NCI-H446 (cell line): ENCODE data around the gene MANEAL.
"Not testable (repeated sequence)": the region's sequence is repeated elsewhere in the genome, so short reads cannot be mapped to it uniquely, and the experiment has no call there.

ENCODE experiments used
- DNase-seq, 2 experiments: peaks; one replicate each; lab custom pipeline; 2025; lab: John Stamatoyannopoulos, UW

MANEAL gene, protein sequence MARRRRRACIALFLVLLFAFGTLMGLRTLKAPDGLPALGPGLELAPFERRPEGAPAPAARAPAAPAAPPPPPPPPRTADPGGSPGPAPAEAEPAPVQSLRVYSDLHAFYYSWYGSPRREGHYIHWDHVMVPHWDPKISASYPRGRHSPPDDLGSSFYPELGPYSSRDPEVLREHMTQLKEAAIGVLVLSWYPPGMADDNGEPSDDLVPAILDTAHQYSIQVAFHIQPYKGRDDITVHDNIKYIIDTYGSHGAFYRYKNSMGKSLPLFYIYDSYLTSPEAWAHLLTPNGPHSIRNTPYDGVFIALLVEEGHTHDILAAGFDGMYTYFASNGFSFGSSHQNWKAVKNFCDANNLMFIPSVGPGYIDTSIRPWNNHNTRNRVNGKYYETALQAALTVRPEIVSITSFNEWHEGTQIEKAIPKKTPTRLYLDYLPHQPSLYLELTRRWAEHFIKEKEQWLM

GRCh38 chr1:37793773-37794371 is at the start of gene MANEAL:
Gene MANEAL, plus strand, starts transcription at chr1:37793847. Its CDS starts 336 bp downstream, at chr1:37794183.
- peak in 1 of 2 experiments; percentile 72 for DNase-seq

GRCh38 chr1:37746806-37747205 is 46.8 kb upstream of the MANEAL start:
- DNase-seq: no peak

- no peak for DNase-seq
Observed at GRCh38 chr1:37748565-37748964, 45.1 kb upstream of the MANEAL start.

DNA sequence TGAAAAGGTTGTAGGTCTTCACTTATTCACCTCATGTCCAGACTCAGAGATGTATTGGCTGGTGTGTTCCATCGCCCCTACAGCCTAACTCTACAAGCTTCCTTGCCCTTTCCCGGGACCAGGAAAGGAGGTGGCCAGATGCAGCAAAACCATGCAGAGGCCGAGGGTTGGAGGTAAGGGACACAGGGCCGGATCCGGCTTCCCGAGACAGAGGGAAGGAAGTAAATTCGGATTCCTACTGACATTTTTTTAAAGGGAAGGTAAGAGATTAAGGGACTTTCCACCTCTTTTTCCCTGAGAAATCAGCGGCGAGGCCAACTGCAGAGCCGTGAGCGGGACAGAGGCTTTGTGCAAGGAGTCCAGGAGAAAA is 41.4 kb upstream of the MANEAL start:
- DNase-seq: no peak

- peak; percentile 2 to 62 for DNase-seq
Observed at GRCh38 chr1:37752583-37753471, 40.8 kb upstream of the MANEAL start.

GRCh38 chr1:37753473-37754321 is 40.0 kb upstream of the MANEAL start:
- no peak for DNase-seq

DNA sequence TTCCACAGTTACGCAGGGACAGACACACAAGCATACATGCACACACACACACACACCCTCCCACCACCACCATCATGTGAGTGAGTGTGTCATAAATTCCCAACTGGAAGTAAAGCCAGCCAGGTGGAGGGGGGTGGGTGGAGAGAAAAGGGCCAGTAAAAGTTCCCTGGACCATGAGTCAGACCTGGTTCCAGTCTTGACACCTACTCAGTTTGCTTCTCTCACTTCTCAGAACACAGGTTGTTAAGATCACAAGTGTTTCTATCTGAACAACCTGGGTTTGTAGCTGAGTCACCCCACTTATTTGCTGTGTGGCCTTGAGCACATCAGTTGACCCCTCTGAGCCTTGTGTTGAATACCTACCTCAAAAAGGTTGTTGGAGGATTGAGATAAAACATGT is 38.4 kb upstream of the MANEAL start:
- no peak for DNase-seq

GRCh38 chr1:37755951-37756560 is 37.6 kb upstream of the MANEAL start:
- no peak for DNase-seq

GRCh38 chr1:37759451-37759850 is 34.2 kb upstream of the MANEAL start:
- no peak for DNase-seq

GRCh38 chr1:37761416-37762095 is 32.1 kb upstream of the MANEAL start:
- DNase-seq: no peak

DNA sequence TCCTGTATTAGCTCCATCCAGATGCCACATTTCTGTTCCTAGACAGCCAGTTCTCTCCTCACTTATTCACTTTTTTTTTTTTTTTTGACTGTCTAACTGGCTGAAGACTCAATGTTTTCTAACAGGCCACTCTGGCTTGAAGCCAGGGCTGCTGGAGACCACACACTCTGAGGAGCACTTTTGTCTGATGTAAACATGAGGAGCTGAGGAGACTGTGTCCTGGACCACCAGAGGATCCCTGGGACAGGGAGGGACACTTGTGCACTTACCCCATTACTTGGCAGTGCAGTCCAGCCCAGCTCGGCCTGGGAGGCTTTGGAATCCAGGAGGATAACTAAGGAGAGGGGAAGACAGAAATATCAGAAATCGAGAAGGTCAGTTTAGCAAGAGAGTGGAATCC is 31.1 kb upstream of the MANEAL start:
- no peak for DNase-seq

DNA sequence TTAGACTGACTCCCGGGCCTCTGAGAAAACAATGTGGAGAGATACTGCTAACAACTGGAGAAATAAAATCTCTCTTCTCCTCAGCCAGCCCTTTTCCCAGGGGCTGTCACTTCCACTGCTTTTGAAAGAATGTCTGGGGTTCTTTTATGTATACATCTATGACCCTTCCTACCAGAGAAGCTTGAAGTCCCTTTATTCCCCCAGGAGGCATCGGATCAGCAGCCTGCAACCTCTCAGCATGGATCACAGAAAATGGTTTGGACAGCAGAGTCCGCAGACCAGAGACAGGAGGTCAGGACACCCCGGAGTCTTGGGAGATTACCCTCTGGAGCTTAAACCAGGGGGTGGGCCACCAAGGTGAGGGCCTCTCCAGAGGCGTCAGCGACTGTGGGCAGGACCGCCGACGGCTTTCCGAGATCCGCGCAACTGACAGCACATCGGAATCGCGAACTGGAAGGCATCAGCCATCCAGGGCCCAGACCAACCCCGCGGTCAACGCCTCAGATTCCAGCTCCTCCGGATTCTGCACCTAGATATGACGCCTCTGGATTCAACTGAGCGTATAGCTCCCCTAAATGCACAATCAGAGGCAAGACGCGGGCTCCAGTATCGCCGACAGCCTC is 29.7 kb upstream of the MANEAL start:
- DNase-seq: no peak

DNA sequence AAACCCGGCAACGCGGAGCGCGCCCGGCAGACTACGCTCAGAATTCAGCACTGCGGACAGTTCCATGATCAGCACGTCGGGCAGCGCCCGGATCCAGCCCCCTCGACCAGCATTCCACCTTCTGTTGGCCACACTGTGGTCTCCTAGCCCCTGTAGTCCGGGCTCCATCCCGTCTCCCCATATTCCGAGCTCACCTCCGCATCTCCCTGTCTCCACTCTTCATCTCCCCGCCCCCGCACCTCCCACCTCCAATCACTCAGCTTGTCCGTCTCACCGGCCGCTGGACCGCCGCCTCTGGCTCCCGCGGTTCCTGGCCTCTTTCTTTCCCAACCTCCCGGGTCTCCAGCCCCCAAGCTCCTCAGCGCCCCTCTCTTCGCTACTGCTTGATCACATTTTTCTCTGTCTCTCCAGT is 29.2 kb upstream of the MANEAL start:
- DNase-seq: no peak

DNA sequence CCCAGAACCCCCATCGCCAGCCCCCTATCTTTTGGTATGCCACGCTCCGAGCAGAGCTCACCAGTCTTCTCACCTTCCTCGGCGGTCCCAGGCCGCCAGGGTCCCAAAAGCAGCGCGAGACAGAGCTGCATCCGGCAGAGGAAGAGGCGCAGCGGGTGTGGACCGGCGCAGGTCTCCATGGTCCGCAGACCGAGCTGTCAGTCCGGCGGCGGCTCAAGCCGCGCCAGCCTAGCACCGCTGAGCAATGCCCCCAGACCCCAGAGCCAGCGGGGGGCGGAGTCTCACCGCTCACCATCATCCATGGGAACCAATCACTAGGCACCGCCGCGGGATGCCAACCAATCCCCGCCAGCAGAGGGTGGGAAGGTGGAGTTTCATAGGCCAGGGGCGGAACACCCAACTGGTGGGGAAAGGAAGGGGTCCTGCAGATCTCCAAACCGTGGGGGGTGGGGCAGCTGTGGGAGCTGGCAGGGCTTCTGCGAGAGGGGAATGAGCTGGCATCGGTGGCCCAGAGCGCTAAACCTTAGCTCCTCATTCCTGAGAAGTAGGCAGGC is 28.7 kb upstream of the MANEAL start, which contains the start of gene EPHA10:
Gene EPHA10, minus strand, starts transcription at position 233 of the 554 bp plus-strand sequence. Its CDS starts 54 bp downstream, at position 179.
- DNase-seq: peak; percentile 85 to 92

- DNase-seq: peak in 1 of 2 experiments; percentile 46
Observed at GRCh38 chr1:37765916-37766664, 27.6 kb upstream of the MANEAL start.

DNA sequence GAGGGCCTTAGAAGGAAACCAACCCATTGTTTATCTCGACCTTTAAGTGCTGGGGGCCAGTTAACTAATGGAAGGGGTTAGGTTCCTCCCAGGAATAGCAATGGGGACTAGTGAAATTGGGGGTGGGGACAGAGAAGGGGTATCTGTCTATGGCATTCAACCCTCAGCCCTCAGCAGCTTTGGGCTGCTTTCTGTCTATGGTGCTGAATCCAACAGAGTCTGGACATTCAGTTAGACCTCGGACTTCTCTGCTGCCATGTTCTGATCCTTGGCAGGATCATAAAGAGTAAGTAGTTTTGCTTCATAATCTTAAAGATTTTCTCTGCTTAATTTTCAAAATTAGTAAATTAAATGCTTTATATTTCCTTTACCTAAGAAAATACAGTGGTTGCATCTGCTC is 26.2 kb upstream of the MANEAL start:
- no peak for DNase-seq

GRCh38 chr1:37771440-37771839 is 22.2 kb upstream of the MANEAL start:
- not testable (repeated sequence) for DNase-seq

DNA sequence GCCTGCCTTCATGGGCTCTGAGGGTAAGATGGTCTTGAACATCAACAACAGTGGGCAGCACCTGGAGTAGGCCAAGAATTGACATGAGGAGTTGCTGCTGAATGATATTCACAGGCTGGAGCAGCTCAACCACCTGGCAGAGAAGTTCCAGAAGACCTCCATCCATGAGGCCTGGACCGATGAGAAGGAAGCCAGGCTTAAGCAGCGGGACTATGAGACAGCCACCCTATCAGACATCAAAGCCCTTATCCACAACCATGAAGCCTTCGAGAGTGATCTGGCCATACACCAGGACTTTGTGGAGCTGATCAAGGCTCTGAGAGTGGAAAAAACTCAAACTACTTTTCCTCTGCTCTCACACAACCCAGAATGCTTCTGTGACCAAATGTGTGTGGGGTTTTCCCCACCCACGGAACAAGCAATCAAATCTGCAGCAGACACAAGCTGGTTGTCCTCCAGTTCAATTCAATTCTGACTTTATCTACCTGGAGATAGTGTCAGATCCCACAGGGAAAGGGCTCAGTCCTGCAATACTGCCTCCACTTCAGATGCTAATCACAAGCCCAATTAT is 16.6 kb upstream of the MANEAL start:
- no peak for DNase-seq
